ENCODE results near the gene STK11.
A peak's percentile ranks its signal among the peaks of the same experiment; 100 is the strongest.

Gene STK11

DNA sequence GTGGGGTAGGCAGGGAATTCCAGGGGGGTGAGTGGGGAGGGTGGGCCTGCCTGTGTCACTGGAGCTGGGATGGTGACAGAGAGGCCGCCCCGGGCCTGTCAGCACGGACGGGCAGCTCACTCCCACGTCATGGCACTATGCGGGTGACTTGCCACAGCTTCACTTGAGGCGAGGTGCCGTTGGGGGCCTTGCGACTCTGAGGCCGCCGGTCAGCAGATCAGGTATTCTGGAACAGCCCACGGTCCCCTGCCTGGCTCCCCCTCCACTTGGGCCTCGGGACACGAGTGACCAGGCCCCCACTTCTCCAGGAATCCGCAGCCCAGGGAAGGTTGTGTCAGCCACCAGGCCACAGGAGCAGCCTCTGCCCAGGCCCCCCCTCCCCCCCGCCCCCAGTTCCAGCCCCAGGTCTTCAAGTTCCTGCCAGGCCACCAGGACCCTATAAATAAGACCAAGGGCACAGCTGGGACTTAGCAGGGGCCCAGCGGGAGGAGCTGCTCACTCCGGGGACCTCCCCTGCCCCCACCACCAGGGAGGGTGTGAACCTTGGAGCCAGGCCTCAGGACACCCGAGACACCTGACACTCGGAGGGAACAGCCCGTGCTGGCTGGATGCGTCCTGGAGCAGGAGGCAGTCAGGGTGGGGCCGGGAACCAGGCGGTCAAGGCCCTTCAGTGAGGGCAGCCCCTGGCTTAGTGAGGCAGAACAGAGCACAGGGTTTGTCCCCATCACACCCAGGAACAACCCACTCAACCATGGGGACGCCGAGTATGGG is 40.1 kb downstream of the STK11 start:
- TF ChIP-seq, protein P1, sequence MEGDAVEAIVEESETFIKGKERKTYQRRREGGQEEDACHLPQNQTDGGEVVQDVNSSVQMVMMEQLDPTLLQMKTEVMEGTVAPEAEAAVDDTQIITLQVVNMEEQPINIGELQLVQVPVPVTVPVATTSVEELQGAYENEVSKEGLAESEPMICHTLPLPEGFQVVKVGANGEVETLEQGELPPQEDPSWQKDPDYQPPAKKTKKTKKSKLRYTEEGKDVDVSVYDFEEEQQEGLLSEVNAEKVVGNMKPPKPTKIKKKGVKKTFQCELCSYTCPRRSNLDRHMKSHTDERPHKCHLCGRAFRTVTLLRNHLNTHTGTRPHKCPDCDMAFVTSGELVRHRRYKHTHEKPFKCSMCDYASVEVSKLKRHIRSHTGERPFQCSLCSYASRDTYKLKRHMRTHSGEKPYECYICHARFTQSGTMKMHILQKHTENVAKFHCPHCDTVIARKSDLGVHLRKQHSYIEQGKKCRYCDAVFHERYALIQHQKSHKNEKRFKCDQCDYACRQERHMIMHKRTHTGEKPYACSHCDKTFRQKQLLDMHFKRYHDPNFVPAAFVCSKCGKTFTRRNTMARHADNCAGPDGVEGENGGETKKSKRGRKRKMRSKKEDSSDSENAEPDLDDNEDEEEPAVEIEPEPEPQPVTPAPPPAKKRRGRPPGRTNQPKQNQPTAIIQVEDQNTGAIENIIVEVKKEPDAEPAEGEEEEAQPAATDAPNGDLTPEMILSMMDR (IDR thresholded peaks at IDR 0.05) = no peak
- TF ChIP-seq ZFX (IDR thresholded peaks at IDR 0.05; ENCODE audit: borderline replicate concordance) = no peak
- peak overlapping the region; percentile 99 for H3K27ac ChIP-seq

DNA sequence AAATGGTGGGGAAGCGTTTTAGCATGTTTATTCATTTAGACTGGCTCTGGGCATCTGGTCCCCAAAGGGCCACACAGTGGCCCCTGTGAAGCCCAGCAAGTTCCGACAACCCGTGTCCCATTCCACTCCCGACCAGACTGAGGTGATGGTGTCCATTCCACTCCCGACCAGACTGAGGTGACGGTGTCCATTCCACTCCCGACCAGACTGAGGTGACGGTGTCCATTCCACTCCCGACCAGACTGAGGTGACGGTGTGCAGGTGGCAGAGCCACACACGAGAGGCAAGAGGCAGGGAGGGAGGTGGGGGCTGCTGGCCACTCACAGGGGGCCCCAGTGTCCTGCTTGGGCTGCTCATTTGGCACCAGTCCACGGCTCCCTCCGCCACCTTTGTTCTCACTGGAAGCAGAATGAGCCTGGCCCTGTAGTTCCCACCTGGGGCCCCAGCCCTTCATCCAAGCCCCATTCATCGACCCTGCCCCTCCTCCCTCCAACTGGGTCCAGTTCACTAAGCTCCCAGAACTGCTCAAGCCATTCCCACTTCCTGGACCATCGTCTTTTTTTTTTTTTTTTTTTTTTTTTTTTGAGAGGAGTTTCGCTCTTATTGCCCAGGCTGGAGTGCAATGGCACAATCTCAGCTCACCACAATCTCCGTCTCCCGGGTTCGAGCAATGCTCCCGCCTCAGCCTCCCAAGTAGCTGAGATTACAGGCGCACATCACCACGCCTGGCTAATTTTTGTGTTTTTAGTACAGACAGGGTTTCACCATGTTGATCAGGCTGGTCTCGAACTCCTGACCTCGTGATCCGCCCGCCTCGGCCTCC is 40.9 kb downstream of the STK11 start:
- H3K27ac ChIP-seq = peak overlapping the region; percentile 99
- TF ChIP-seq, protein P1 (IDR thresholded peaks at IDR 0.05) = peak; percentile 24; the same call in 1 of the 2 replicates

DNA sequence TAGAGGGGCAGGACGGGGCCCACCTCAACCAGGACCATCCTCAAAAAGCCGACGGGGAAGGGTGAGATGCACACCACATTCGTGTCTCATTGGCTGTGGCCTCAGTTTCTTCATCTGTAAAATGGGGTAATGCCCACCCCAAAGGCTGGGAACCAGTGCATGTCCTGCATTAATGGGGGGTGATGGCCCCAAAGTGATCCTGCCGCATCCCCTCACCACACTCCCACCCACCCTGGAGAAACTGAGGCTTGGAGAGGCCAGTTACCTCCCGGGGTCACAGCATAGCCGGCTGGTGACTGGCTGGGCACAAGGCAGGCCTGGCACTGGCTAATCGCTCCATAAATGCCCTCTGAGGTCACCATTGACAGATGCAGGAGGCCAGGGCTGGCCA is 42.2 kb downstream of the STK11 start:
- no peak for TF ChIP-seq ZFX (IDR thresholded peaks at IDR 0.05; ENCODE audit: borderline replicate concordance)
- TF ChIP-seq, protein P1 (IDR thresholded peaks at IDR 0.05) = no peak
- H3K27ac ChIP-seq = peak overlapping the region; percentile 99

DNA sequence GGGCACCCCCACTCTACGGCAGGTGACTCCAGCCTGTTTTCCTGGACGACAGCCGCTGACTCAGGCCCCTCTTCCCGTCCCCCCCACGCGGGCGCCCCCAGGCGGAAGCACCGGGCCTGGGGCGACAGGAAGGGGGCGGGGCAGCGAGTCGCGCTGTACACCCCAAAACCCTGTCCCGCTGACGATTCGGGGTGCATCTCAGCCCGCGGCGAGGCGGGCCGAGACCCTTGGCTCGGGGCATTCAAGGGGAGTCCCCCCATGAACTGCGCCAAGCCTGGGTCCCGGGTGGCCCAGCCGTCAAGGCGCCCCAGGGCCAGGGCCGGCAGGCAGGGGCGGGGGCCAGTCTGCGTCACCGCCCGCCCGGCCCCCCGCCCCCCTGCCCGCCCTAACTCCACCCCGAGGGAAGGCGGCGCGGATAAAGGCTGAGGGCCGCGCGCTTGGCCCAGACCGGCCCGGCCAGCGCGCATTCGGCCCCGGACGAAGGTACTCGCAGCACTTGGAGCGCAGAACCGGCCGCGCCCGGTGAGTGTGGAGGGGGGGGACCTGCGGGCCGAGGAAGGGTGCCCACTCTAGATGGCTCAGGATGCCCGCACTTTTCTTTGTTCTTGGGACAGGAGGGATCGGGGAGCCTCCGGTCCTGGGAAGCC is 42.7 kb downstream of the STK11 start, which contains the start of gene MIDN:
Gene MIDN (plus strand): TSS at position 445 of the 647 bp plus-strand sequence. CDS start 1,714 bp downstream, outside the sequence.
- peak within 1 kb of the TSS; percentile 99 for H3K27ac ChIP-seq

DNA sequence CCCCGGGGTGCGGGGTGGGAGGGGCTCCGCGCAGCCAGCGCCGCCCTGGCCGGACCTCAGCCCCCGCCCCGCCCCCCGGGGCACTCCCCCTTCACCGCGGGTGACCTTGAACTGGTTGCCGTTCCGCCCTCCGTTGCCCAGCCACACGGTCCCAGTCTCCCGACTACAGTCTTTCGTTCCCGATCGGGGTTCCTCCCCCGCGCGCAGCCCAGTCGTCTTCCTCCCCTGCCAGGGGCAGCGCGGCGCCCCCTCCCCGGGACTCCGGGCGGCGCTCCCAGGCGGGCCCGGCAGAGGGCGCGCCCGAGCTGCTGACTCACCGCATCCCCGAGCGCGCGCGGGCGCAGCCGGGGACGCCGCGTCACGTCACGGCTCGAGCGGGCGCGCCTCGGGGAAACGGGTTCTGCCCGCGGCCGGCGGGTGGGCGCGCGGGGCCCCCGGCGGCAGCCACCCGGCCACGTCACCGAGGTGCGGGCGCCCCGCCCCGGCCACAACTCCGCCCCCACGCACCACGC is 43.3 kb downstream of the STK11 start:
- peak overlapping the region; percentile 99 for H3K27ac ChIP-seq
- no peak for TF ChIP-seq ZFX (IDR thresholded peaks at IDR 0.05; ENCODE audit: borderline replicate concordance)
- TF ChIP-seq, protein P1 (IDR thresholded peaks at IDR 0.05) = peak; percentile 95

More for the DNA sequence above, 42.7 kb downstream of the STK11 start, which contains the start of gene MIDN:
- TF ChIP-seq, protein P1 (IDR thresholded peaks at IDR 0.05) = no peak
- TF ChIP-seq ZFX (IDR thresholded peaks at IDR 0.05; ENCODE audit: borderline replicate concordance) = no peak

DNA sequence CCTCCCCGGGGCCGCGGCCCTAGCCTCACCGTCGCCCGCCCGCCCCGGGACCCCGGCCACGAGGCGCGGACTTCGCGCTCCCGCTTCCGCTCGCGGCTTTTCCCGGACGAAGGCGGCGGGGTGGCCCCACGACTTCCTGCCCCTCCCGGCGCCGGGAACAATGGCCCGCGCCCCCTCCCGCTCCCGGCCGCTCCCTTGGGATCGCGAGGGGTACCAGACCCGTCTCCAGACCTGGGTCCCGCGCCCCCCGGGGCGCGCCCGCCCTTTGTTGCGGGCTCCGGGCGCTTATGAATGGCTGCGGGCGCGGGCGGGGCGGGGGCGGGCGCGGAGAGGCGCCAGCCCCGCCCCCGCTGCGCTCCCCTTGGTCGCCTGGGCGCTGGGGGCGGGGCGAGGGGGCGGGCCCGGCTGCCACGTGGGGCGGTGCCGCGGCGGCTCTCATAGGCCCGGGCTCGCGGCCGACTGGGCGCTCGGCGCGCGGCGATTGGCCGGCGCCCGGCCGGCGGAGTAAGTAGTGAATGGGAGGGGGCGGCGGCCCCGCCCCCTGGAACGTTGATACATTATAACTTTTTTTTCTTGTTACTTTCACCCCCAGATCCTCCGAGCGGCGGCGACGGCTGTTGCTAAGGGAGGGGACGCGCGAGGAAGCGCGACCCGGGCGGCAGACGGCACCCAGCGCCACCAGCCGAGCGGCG is 43.9 kb downstream of the STK11 start:
- peak overlapping the region; percentile 99 for H3K27ac ChIP-seq
- no peak for TF ChIP-seq ZFX (IDR thresholded peaks at IDR 0.05; ENCODE audit: borderline replicate concordance)

DNA sequence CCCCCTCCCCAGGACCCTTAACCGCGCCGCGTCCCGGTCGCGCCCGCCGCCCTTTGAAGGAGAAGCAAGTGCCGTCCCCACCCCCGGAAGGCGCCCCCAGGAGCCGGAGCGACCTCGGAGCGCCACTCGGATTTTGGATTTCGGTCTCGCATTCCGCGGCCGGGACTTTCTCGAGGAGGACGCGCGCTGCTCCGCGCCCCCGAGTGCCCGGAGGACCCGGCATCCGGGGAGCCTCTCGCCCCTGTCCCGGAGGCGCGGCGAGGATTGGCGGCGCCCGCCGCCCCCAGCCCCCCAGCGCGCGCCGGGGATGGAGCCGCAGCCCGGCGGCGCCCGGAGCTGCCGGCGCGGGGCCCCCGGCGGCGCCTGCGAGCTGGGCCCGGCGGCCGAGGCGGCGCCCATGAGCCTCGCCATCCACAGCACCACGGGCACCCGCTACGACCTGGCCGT is 44.4 kb downstream of the STK11 start:
- peak overlapping the region; percentile 99 for H3K27ac ChIP-seq
- TF ChIP-seq, protein P1 (IDR thresholded peaks at IDR 0.05) = no peak
- TF ChIP-seq ZFX (IDR thresholded peaks at IDR 0.05; ENCODE audit: borderline replicate concordance) = no peak

All from 22Rv1 (cell line).